Adipose tissue (tissue), 3 donors: Measurements from ENCODE around the gene ZNF784. TPM values are rescaled to one million over a fixed set of nuclear protein-coding genes. Genes with fewer than 3 reads are reported as not detected.
"Not testable (repeated sequence)": the region's sequence is repeated elsewhere in the genome, so short reads cannot be mapped to it uniquely, and the experiment has no call there.

Experiments used
- H3K27ac ChIP-seq: one replicate; pipeline ENCODE4 v1.5.1; 2013; ENCODE audit warnings: low read depth, low read length
- WGBS, 3 donors: extraction: QIAGEN DNeasy Blood & Tissue Kit; methylation state at CpG; one replicate each; pipeline ENCODE4 v1.1.7; 2013; 5-methylcytosine and 5-hydroxymethylcytosine counted together
- polyA plus RNA-seq, 3 donors: library from polyadenylated mRNA; stranded (reverse); fragments of 200-250 nt; gene quantifications; one replicate each; pipeline ENCODE4 v1.2.3, GENCODE V29; 2013
- donor health status: healthy with polysubstance abuse.
- donor health status: Bipolar disorder and iron deficiency.
- donor health status: healthy.

ZNF784 gene
- polyA plus RNA-seq, 3 donors = 2.6 to 7.0 (median 5.2) TPM

DNA sequence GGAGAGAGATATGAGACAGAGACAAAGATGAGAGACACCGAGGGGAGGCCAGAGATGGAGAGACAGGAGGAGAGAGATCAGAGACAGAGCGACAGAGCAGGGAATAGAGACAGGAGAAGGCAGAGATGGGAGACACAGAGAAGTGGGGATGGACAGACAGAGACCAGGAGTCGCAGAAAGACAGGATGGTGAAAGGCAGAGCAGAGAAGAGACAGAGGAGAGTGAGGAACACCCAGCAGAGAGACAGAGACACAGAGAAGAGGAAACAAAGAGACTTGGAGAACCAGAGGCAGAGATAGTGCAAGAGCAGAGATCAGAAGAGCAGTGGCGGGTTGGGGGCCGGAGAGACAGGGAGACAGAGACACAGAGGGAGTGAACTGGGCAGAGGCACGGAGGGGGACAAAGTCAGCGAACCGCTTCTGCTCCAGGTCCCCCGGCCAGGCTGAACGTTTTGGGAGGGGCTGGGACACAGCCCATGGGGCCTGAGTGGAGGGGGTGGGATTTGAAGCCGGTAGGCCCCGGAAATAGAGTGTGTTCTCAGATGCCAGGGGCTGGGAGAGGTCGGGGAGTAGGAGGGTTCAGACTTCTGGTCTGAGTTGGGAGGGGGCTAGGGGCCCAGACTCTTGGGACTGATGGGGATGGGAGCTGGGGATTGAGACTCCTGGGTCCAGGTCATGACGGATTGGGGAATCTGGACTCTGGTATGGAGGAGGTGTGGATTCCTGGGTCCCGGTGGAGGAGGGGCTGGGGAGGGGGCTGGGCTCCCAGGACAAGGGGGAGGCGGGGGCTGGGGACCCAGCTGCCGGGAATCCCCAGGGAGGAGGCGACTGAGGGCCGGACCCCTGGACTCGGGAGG lies 44.4 kb downstream of the ZNF784 start:
- WGBS, 3 donors = 9 to 10% (median 9%) methylated on average over 18 to 20 of the region's 20 CpGs

DNA sequence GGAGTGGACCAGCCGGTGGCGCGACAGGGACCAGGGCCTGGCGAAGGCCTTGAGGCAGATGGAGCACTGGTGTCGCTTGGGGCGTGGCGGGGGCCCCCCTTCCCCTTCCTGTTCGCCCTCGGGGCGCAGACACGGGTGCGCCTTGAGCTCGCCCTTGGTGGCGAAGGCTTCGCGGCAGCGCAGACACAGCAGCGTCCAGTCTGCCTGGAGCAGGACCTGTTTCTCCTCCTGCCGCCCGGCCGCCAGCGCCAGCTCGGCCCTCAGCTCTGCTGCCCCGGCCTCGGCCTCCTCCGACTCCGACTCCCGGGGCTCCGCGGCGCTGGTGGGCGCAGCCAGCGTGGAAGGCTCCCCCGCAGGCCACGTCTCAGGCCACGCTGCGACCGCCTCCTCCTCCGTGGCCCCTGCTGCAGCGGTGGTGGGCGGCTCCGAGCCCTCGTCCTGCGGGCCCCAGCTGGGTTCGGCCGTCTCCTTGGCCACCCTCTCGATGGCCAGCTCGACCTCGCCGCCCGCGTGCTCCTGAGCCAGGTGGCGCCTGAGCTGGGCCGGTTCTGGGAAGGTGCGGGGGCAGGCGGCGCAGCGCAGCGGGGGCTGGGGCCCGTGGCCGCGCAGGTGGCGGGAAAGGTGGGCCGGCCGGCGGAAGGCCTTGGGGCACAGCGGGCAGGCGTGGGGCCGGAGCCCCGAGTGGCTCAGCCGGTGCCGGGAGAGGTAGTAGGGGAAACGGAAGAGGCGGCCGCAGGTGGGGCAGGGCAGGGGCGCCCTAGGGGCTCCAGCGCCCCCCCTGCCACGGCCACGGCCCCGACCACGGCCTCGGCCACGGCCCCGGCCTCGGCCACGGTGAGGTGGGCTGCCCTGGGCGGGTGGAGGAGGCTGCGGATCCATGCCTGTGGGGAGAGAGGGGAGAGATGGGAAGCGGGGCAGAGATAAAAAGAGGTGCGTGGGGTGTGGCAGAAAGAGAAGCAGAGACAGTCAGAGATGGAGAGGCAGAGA lies 45.3 kb downstream of the ZNF784 start:
- no peak overlapping the region for H3K27ac ChIP-seq
- WGBS, 3 donors = 91 to 94% (median 93%) methylated on average over 62 to 90 of the region's 90 CpGs

More for the DNA sequence above, 44.4 kb downstream of the ZNF784 start:
- no peak overlapping the region for H3K27ac ChIP-seq

DNA sequence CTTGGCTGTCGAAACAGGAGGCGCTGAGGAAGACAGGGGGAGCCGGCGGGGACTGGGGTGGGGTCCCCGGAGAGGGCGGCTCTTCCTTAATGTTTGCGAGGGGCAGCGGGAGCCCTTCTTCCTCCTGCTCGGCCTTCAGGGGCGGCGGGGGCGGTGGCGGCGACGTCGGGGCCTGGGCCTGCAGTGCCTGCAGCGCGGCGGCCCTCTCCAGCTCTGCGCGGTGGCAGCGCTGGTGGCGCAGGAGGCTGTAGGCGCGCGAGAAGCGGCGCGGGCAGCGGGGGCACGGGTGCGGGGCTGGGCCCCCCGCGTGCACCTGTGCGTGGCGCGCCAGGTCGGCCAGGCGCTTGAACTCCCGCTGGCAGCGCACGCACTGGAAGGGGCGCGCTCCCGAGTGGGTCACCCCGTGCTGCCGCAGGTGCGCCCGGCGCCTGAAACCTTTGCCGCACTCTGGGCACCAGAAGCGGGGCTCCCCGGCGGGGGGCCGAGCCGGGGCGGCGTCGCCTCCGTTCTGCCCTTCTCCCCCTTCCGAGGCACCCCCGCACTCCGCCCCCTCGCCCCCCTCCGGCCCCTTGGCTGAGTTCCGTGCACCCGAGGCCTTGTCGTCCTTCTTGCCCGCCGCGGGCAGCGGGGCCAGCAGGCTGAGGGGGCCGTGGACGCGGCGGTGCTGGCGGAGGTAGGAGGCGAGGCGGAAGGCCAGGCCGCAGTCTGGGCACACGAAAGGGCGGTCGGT lies 46.2 kb downstream of the ZNF784 start:
- WGBS, 3 donors = 94 to 96% (median 95%) methylated on average over 55 to 83 of the region's 83 CpGs
- no peak overlapping the region for H3K27ac ChIP-seq

DNA sequence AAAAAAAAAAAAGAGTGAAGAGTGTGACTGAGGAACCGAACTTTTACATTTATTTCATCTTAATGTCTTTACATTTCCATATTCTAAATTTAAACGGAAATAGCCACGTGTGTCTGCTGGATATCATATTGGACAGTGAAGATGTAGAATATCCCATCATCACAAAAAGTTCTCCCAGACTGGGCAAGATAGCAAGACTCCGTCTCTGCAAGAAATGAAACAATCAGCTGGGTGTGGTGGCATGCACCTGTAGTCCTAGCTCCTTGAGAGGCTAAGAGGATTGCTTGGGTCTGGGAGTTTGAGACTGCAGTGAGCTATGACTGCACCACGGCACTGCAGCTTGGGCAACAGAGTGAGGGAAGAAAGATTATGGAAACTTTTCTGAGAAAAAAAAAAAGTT lies 47.6 kb downstream of the ZNF784 start:
- 85 to 91% (median 89%) methylated on average over 5 of the region's 5 CpGs for WGBS, 3 donors
- H3K27ac ChIP-seq = no peak overlapping the region

DNA sequence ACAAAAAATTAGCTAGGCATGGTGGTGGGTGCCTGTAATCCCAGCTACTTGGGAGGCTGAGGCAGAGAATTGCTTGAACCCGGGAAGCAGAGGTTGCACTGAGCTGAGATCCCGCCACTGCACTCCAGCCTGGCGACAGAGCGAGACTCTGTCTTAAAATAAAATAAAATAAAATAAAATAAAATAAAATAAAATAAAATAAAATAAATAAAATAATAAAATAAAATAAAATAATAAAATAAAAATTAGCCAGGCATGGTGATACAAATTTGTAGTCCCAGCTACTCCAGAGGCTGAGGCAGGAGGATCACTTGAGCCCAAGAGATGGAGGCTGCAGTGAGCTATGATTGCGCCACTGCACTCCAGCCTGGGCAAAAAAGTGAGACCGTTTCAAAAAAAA lies 50.4 kb downstream of the ZNF784 start:
- not testable (repeated sequence) for H3K27ac ChIP-seq
- 83 to 97% (median 90%) methylated on average over 6 of the region's 6 CpGs for WGBS, 3 donors

Other genes starting within 250 kb of the ZNF784 start
- not detected for gene TMEM190, start 247.7 kb downstream of the ZNF784 start, polyA plus RNA-seq
- under 1 TPM in 2 of 3 donors, not detected in 1; 0.16 to 0.90 TPM for gene TMEM238, start 240.3 kb downstream of the ZNF784 start, polyA plus RNA-seq
- gene RPL28, start 238.6 kb downstream of the ZNF784 start, polyA plus RNA-seq = 1,000 to 10,000 TPM in 2 of 3 donors, 100 to 1,000 TPM in 1; 888 to 2,238 (median 2,131) TPM
- gene UBE2S, start 216.8 kb downstream of the ZNF784 start, polyA plus RNA-seq = 1 to 10 TPM; 2.9 to 9.3 (median 7.4) TPM
- gene SHISA7, start 181.3 kb downstream of the ZNF784 start, polyA plus RNA-seq = under 1 TPM in 2 of 3 donors, not detected in 1; 0.07 to 0.11 TPM
- gene ISOC2, start 162.9 kb downstream of the ZNF784 start, polyA plus RNA-seq = 100 to 1,000 TPM in 1 of 3 donors, 10 to 100 TPM in 2; 57.7 to 135 (median 79.6) TPM
- gene C19orf85, start 159.8 kb downstream of the ZNF784 start, polyA plus RNA-seq = not detected
- 1 to 10 TPM; 1.9 to 5.6 (median 4.0) TPM for gene ZNF628, start 147.9 kb downstream of the ZNF784 start, polyA plus RNA-seq
- gene NAT14, start 139.4 kb downstream of the ZNF784 start, polyA plus RNA-seq = 10 to 100 TPM in 1 of 3 donors, 1 to 10 TPM in 2; 4.4 to 10.2 (median 7.7) TPM
- 1 to 10 TPM in 2 of 3 donors, under 1 TPM in 1; 0.28 to 9.4 (median 3.9) TPM for gene SSC5D, start 136.1 kb downstream of the ZNF784 start, polyA plus RNA-seq
- gene SBK2, start 87.4 kb downstream of the ZNF784 start, polyA plus RNA-seq = under 1 TPM in 2 of 3 donors, not detected in 1; 0.12 to 0.90 TPM
- 1 to 10 TPM in 2 of 3 donors, under 1 TPM in 1; 0.29 to 1.6 (median 1.2) TPM for gene SBK3, start 79.0 kb downstream of the ZNF784 start, polyA plus RNA-seq
- 1 to 10 TPM; 3.7 to 7.8 (median 7.2) TPM for gene ZNF579, start 43.7 kb downstream of the ZNF784 start, polyA plus RNA-seq
- gene FIZ1, start 25.0 kb downstream of the ZNF784 start, polyA plus RNA-seq = 1 to 10 TPM; 6.8 to 9.7 (median 8.4) TPM
- 10 to 100 TPM; 27.9 to 60.9 (median 35.5) TPM for gene ZNF524, start 24.3 kb downstream of the ZNF784 start, polyA plus RNA-seq
- gene ZNF865, start 18.9 kb downstream of the ZNF784 start, polyA plus RNA-seq = 1 to 10 TPM; 3.8 to 6.8 (median 4.7) TPM
- gene ZNF580, start 16.4 kb upstream of the ZNF784 start, polyA plus RNA-seq = 10 to 100 TPM; 17.9 to 41.2 (median 26.1) TPM
- gene ZNF581, start 19.1 kb upstream of the ZNF784 start, polyA plus RNA-seq = 10 to 100 TPM; 14.3 to 24.5 (median 18.1) TPM
- gene CCDC106, start 23.6 kb upstream of the ZNF784 start, polyA plus RNA-seq = 10 to 100 TPM in 2 of 3 donors, 1 to 10 TPM in 1; 6.3 to 23.2 (median 17.8) TPM
- gene U2AF2, start 30.5 kb upstream of the ZNF784 start, polyA plus RNA-seq = 100 to 1,000 TPM in 1 of 3 donors, 10 to 100 TPM in 2; 54.3 to 122 (median 95.0) TPM
- 100 to 1,000 TPM in 1 of 3 donors, 10 to 100 TPM in 2; 71.6 to 117 (median 89.0) TPM for gene EPN1, start 50.7 kb upstream of the ZNF784 start, polyA plus RNA-seq
- gene NLRP9, start 113.8 kb upstream of the ZNF784 start, polyA plus RNA-seq = not detected
- gene RFPL4A, start 134.5 kb upstream of the ZNF784 start, polyA plus RNA-seq = not detected
- not detected for gene RFPL4AL1, start 144.6 kb upstream of the ZNF784 start, polyA plus RNA-seq
- gene NLRP11, start 207.4 kb upstream of the ZNF784 start, polyA plus RNA-seq = under 1 TPM in 1 of 3 donors, not detected in 2; 0.03 TPM
- gene NLRP4, start 212.0 kb upstream of the ZNF784 start, polyA plus RNA-seq = not detected